ENCODE data around the gene GTF2IRD1. TPM values are rescaled to one million over a fixed set of nuclear protein-coding genes. Genes with fewer than 3 reads are reported as not detected.

The GTF2IRD1 gene
- total and polyA plus RNA-seq, 9 of the 15 experiments (the other 6 are each of a cell fraction or from before 2014, with no cell fraction given) = 9.1 to 30.2 (median 14.0) TPM

- TF ChIP-seq PTRF (tag; IDR thresholded peaks at IDR 0.05) (peak; percentile 86), PCBP1 (IDR thresholded peaks at IDR 0.05; ENCODE audit: low read depth, low read length, poor library complexity, severe bottlenecking) (no peak), SPI1 (IDR thresholded peaks at IDR 0.05; ENCODE audit: borderline replicate concordance, low read depth, low read length) (no peak), CBX5 (IDR thresholded peaks at IDR 0.05; ENCODE audit: borderline replicate concordance, low read depth) (no peak), PHF21A (IDR thresholded peaks at IDR 0.05; ENCODE audit: borderline replicate concordance, low read depth) (peak; percentile 33; the same call in 1 of the 2 replicates), ZSCAN32 (CRISPR knock-in tag; IDR thresholded peaks at IDR 0.05) (no peak), JUND (IDR thresholded peaks at IDR 0.05; ENCODE audit: borderline replicate concordance, low read depth, low read length) (no peak), JUND (tag; IDR thresholded peaks at IDR 0.05; ENCODE audit: borderline replicate concordance, low read depth, low read length) (no peak), RAD21 (CRISPR knock-in tag; conservative IDR thresholded peaks at IDR 0.05 in 1 of 2, IDR thresholded peaks at IDR 0.05 in 1 of 2) (no peak), ZNF395 (CRISPR knock-in tag; IDR thresholded peaks at IDR 0.05) (peak; percentile 97), TBL1XR1 (IDR thresholded peaks at IDR 0.05; ENCODE audit: low read length in 2 of 2) (no peak), TSHZ1 (CRISPR knock-in tag; IDR thresholded peaks at IDR 0.05) (0 out of 2 replicates have a peak, but pooled peaks have one; percentile 34), ZBTB12 (CRISPR knock-in tag; IDR thresholded peaks at IDR 0.05) (peak; percentile 42; the same call in 1 of the 2 replicates), THRB (CRISPR knock-in tag; conservative IDR thresholded peaks at IDR 0.05) (no peak), GMEB1 (CRISPR knock-in tag; IDR thresholded peaks at IDR 0.05) (no peak), ZNF507 (tag; conservative IDR thresholded peaks at IDR 0.05) (no peak; the same call in 1 of the 2 replicates), DMBX1 (CRISPR knock-in tag; IDR thresholded peaks at IDR 0.05; ENCODE audit: borderline replicate concordance) (peak; percentile 95), CXXC5 (CRISPR knock-in tag; IDR thresholded peaks at IDR 0.05) (peak; percentile 44)
Measured at GRCh38 chr7:74452748-74453321, 871 bp upstream of the GTF2IRD1 start (continued).
